NOMO-1 (cell line): ENCODE results near the gene ALDH3B1.

Experiments used
- DNase-seq, 2 experiments: peaks; one replicate each; lab custom pipeline; 2025; ENCODE audit not compliant: unreplicated experiment in 2 of 2; lab: John Stamatoyannopoulos, UW

The ALDH3B1 gene

DNA sequence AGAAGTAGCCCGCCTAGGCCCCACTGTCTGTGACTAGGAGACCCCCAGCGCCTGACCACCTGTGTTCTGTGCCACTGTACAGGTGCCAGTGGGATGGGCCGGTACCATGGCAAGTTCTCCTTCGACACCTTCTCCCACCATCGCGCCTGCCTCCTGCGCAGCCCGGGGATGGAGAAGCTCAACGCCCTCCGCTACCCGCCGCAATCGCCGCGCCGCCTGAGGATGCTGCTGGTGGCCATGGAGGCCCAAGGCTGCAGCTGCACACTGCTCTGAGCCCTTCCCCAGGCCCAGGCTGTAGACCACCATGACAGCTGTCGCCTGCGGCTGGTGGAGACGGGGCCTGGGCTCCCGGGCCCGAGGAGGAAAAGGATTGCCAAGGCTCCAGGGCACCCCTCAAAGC, 17.5 kb downstream of the ALDH3B1 start:
- no peak for DNase-seq

DNA sequence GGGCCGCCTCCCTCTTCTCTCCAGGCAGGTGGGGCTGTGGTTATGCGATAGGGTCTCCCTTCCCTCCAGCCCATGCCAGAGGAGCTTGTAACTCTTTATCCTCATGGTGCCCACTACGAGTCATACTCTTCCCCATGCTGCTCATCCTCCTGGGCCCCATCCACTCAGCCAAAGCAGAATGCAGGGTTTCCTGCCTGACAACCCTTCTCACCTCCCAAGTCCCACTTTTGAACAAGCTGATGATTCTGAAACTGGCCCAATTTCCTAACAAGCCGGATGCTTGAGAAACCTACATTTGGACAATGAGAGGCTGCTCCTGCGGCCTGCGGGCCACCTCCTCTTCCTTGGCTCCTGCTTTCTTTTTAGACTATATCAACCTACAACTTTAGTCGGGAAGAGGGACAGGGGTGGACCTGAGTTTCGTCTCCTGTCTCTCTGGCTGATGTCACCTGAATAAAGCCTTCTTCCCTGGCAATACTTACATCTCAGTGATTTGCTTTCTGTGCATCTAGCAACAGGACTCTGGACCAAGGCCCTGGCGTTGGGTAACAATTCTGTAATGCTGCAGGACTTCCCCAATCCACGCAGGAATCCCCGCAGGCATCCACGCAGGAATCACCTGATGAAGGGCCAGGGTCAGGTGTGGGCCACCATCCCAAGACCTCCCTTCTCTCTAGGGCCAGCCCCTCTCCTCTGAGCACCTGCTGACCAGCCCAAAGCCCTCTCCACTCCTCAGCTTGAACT, 18.8 kb downstream of the ALDH3B1 start:
- no peak for DNase-seq

DNA sequence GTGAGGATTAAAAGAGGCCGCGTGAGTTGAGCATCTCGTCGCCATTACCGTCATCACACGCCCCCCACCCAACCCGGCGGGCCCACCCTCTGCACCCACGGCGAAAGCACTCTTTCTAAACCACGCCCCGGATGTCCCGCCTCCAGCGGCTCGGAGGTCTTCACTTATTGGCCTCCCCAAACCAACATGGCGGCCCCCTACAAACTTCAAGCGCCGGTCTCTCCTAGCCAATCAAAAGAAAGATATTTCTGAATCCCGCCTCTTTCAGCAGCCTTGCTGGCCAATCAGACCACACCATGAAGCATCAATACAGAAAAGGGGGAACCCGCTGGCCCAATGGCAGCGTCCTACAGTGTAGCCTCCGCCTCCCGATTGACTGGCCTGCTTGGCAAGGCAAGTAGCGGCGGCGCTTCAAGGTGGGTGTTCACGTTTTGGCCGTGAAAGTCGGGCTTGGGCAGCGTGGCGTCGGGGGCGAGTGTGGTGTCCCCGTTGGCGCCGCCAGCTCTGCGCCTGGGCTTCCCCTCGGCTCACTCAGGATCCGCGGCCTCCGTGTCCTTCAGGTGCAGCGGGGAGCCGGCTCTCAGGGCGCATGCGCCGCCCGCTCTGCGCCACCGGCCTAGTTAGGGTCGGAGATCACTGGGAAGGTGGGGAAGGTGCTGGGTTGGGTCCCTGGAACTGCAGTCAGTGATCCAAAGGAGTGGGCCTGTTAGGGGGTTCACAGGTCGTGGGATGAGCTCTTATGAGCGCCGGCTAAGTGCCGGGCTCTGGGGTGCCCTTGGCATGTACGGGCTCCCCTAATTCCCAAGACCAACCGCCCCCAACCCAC, 20.4 kb downstream of the ALDH3B1 start, which contains the start of gene NDUFS8:
NDUFS8 (plus strand) TSS at position 364 of the 826 bp plus-strand sequence. CDS start 1,471 bp downstream, outside the sequence.
- DNase-seq: peak; percentile 98 to 99

DNA sequence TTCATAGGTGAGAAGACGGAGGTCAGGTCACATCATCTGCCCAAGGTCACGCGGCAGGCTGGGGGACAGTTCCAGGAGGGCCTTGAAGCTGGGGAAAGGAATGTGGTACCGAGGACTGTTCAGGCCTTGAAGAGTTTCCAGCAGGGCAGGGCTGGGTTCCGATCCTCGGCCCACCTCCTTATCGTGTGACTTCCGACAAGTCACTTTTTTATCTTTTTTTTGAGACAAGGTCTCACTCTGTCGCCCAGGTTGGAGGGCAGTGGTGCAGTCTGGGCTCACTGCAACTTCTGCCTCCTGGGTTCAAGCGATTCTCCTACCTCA, 21.0 kb downstream of the ALDH3B1 start:
- no peak for DNase-seq

DNA sequence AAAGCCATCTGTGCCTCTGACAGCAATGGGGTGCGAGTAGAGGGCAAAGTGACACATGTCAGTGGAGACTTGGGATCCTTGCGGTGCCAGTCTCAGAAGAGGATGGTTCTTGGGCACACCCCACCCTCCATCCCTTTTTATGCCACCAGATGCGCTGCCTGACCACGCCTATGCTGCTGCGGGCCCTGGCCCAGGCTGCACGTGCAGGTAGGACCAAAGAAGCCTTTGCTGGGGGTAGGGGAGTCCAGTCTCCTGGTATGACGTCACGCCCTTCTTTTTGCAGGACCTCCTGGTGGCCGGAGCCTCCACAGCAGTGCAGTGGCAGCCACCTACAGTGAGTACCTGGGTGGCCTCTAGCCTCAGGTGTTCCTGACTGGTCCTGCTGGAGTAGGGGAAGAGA, 21.9 kb downstream of the ALDH3B1 start:
- DNase-seq: no peak

DNA sequence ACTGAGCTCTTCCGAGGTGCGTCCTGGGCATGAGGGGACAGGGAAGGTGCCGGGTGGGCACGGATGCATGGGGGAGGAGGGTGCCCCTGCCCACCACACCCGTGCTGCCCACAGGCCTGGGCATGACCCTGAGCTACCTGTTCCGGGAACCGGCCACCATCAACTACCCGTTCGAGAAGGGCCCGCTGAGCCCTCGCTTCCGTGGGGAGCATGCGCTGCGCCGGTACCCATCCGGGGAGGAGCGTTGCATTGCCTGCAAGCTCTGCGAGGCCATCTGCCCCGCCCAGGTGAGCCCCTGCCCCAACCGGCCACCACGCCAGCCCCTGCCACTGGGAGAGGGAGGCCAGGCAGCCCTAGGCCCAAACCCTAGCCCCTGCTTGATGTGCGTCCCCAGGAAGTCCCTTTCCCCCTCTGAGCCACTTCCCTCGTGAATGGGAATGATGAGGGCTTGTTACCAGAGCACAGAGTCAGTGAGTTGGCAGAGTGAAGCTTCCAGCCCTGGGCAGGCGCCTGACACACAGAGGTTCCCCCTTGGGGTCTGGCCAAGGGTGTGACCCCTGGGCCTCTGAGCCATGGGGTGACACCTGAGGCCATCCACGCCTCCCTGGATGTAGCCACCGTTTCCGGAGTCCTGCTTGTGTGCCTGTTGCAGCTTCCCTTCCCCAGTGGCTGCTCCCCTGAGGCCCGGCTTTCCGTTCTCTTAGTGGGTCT, 23.0 kb downstream of the ALDH3B1 start:
- DNase-seq: no peak

DNA sequence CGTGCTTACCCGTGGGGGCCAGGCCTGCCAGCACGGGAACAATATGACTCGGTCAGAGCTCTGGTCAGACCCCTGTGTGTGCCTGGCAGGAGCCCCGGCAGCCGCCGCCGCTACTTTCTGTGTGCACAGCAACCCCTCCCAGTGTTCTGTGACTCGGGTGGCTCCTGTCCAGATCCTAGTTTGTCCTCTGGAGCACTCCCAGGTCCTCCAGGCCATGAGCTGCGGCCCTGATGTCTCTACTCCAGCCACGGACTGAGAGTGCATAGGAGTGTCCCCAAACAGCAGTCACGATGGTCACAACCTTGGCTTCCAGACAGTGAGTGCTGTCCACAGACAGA, 23.6 kb downstream of the ALDH3B1 start:
- DNase-seq: no peak

DNA sequence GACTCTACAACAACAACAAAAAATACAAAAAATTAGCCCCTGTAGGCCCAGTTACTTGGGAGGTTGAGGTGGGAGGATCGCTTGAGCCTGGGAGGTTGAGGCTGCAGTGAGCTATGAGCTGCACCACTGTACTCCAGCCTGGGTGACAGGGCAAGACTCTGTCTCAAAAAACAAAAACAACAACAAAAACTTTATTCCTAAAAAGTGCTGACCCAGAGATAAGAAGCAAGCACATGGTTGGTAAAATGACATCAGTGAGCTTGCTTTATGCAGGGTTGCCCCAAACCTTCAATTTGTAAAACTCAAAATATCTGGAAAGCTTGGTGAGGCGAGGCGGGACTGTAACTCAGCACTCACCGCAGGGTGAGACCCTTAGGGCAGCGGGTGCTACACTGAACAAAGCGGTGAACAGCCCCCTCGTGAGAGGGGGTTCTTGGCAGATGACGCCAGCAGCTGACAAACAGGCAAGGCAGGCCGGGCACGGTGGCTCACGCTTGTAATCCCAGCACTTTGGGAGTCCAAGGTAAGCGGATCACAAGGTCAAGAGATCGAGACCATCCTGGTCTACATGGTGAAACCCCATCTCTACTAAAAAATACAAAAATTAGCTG, 25.2 kb downstream of the ALDH3B1 start:
- no peak for DNase-seq

DNA sequence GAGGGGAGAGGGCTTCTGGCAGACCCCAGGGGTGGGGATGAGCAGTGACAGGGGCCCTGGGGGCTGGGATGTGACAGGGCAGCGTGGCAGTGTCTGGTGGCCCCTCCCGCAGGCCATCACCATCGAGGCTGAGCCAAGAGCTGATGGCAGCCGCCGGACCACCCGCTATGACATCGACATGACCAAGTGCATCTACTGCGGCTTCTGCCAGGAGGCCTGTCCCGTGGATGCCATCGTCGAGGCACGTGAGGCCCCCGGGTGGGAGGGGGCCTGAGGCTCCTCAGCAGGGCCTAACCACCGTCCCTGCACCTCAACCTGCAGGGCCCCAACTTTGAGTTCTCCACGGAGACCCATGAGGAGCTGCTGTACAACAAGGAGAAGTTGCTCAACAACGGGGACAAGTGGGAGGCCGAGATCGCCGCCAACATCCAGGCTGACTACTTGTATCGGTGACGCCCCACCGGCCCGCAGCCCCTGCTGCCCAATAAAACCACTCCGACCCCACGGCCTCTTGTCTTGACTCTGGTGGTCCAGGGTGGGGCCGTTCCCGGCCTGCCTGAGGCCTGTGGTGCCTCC, 26.1 kb downstream of the ALDH3B1 start:
- peak in 1 of 2 experiments; percentile 25 for DNase-seq

DNA sequence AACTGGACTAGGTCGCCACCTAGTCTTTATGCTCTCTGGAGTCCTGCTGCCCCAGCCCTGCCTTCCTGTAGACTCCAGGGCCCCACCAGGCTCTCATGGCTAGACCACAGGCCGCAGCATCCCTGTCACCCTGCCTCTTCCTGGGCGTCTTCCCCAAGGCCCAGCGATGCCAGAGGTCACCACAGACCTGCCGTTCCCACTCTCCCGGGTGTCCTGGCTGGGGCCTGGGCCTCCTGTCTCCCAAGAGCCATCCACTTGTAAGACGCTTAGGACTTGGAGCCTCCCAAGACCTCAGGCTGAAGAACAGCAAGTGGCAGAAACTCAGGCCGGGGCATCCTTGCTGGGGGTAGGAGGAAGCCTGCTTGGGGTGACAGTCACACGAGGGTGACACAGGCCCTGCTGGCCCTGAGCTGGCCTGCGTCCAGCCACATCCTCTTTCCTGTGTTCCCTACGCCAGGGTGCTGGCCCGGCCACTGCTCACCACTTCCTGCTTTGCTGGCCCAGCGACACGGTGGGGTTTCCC, 26.7 kb downstream of the ALDH3B1 start:
- DNase-seq: peak; percentile 43 to 52

DNA sequence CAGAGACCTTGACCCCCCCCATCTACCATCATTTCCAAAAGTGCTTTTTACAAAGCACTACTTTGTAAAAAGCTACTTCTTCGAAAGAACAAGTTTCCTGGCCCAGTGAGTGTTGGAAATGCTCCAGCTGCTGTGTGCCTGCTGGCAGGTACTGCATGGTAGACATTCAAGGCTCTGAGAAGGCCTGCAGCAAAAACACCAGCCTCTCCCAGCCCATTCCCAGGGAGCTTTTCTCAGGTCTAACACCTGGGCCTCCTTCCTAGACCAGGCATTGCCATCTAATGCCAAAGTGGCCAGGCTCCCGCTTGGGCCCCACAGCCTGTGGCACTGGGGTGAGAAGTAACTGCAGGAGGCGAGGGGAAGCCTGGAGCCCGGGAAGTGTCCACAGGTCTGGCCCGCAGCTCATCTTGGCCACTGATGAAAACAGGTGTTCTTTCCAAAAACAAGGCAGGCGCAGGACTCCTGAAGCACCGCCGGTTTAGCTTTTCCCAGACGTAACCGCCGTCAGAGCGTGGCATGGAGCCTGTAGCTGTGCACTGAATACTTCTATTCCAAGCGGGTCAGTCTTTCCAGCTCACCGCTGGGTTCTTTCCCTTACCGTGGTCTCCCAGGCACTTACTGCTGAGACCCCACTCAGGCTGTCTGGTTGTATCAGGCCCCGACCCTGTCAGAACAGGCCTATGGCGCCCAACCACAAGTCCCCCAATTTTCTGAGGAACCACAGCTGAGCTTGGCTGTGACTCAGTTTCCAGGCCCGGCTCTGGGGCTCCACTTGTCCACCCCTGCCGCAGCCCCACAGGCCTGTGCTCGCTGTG, 27.5 kb downstream of the ALDH3B1 start:
- no peak for DNase-seq

DNA sequence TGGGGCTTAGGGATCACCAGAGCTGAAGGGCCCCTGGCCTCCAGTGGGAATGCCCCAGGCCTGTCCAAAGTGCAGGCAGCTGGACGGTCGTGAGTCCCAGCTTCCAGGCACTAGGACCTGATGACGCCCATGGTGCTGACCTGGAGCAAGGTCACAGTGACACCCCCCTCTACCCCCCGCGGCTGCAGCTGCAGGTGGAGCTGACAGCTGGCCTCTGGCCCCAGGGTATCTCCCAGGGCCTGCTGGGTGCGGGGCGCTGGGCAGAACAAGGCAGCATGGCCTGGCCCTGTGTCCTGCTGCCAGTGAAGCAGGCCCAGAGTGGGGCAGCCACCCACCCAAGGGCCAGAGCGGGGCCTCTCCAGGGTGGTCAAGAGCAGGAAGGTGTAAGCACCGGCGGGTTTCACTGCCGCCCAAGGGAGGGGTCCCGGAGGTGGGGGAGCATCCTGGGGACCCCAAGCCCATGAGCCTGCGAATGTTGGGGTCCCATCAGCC, 28.1 kb downstream of the ALDH3B1 start:
- no peak for DNase-seq

DNA sequence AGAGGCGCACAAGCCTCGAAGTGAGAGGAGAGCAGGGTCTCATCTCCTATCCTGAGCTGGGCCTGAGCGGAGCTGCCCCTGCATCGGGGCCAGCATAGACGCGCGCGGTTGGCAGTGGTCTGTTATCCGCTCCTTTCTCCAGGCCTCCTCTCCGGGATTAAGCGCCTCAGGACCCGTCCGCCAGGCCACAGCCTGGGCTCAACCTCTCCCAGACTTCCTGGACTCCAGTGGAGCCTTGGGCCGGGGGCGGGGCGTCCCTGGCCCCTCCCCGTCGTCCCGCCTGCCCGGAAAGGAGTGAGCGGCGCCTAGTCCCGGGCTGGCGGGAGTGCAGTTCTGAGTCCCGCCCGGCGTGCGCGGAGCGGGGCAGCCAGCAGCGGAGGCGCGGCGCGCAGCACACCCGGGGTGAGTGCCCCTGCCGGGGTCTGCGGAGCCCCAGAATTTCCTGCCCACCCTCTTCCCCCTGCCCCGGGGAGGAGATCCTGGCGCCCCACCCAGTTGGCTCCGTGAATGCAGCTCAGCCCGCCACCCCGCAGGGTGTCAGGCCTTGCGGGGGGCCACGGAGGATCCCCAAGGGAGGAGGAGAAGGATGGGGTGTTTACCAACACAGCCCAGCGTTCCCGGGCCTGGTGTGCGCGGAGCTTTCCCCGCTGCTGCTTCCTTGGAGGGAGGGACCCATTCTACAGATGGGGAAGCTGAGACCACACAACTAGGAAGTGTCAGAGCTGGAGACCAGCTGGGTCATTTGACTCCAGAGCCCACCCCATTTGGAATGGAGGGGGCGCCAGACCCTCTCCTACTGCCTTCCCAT, 28.8 kb downstream of the ALDH3B1 start, which contains the start of gene TCIRG1:
TCIRG1 (plus strand) TSS at position 308 of the 808 bp plus-strand sequence. CDS start 2,247 bp downstream, outside the sequence.
- peak; percentile 30 to 70 for DNase-seq

DNA sequence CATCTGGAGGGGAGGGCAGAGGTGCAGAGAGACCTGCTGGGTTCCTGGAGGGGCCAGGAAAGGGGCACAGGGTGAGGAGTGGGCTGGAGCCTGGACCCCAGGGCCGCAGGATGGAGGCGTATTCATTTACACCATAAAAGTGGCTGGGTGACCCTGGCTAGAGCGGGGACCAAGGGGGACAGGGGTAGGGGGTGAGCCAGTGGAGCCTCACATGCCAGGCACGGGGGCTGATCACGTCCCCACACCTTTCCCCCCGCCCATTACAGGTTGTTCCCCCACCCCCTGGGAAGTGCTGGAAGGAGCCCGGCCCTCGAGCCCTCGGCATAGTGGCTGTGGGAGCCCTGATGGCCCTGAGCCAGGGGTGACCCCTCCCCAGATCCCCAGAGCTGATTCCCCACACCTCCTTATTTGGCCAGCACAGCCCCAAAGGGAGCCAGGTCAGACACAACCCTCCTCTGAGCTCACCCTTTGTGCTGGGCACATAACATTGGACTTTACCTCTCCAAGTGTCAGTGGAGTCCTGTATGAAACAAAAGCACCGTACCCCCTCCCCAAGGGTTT, 29.5 kb downstream of the ALDH3B1 start:
- DNase-seq: no peak

DNA sequence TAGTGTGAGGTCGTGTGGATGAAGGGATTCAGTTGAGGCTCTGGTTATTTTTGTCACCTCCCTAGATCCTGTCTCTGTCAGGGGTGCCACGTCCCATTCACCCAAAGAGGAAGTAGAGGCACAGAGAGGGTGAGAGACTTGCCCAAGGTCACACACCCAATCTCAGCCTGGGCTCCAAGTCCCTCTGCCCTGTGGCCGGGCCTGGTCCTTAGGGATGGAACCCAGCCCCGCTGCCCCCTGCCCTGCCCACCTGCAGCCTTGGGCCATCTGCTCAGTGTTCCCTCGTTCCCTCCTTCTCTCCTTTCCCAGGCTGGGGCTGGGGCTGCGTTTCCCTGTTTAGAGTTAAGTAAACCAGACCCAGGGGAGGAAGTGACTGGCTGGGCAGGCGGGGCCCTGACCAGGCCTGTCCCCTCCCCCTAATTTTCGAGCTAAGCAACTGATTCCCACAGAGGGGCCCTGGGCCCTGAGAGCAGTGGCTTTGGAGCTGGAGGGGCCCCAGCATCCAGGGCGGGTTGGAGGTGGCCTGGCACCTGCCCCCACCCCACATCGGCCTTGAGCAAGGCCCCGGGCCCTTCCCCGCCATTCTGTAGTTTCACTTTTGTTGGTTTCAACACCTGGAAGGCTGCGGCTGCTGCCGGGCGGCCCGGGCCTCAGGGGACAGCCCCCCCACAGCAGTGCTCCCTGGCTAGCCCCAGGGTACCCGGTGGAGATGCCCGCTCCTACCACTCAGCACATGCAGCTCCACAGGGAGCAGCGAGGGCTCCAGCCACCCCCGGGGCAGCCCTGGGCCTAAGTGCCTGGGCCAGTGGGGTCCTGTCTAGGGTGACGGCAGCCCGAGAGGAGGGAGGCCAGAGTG, 30.2 kb downstream of the ALDH3B1 start:
- DNase-seq: peak; percentile 82 to 86

DNA sequence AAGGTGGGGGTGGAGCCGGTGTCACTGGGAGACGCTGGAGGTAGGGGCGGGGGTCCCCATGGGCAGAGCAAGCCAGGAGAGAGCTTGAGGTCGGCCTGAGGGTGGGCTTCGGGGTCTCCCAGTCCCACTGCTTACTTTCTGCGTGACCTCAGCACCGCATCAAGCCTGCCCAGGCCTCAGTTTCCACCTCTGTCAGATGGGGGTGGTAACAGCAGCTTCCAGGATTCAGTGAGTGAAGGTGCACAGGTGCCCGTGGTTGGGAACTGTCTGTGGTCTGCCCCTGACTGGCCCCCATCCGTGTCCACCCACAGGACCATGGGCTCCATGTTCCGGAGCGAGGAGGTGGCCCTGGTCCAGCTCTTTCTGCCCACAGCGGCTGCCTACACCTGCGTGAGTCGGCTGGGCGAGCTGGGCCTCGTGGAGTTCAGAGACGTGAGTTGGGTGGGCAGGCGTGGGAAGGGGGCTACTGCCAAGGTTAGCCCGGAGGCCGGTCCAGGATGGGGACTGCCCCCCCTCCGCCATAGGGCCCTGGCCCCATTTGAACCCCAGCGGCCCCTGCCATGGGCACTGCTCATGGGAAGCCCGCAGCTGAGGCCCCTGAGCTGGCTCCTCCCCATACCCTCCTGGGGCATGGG, 30.9 kb downstream of the ALDH3B1 start:
- DNase-seq: no peak
